Astrocyte (in vitro differentiated cells and primary cell): ENCODE results near the gene GRB2. TPM values are rescaled to one million over a fixed set of nuclear protein-coding genes. Genes with fewer than 3 reads are reported as not detected.

Experiments
- DNase-seq: peaks from one replicate; pipeline ENCODE4 v3.0.0-alpha.2; 2010; ENCODE audit warnings: low read depth
- FAIRE-seq: peaks from 2 replicates; lab custom pipeline; 2011; peaks lifted over from hg19 to GRCh38; lab: Jason Lieb, UNC
- H2AFZ ChIP-seq: 2 replicates; pipeline ENCODE4 v1.6.0; 2012; ENCODE audit warnings: low read depth, low read length, inconsistent platforms
- H3K27ac ChIP-seq: 2 replicates; pipeline ENCODE4 v1.5.1; 2011; ENCODE audit warnings: low read depth, low read length, inconsistent platforms
- H3K27me3 ChIP-seq: 2 replicates; pipeline ENCODE4 v1.6.0; 2011; ENCODE audit warnings: low read length, inconsistent platforms; ENCODE audit not compliant: insufficient read depth
- H3K36me3 ChIP-seq: 2 replicates; pipeline ENCODE4 v1.5.1; 2011; ENCODE audit warnings: low read length, inconsistent platforms; ENCODE audit not compliant: insufficient read depth
- H3K4me1 ChIP-seq: 2 replicates; pipeline ENCODE4 v1.5.1; 2011; ENCODE audit warnings: low read length, inconsistent platforms; ENCODE audit not compliant: insufficient read depth
- H3K4me2 ChIP-seq: 2 replicates; pipeline ENCODE4 v1.6.0; 2012; ENCODE audit warnings: low read length, inconsistent platforms
- H3K4me3 ChIP-seq: 2 replicates; pipeline ENCODE4 v1.5.1; 2011; ENCODE audit warnings: low read depth, mild to moderate bottlenecking, low read length, inconsistent platforms; ENCODE audit not compliant: insufficient read depth
- H3K79me2 ChIP-seq: 2 replicates; pipeline ENCODE4 v1.6.0; 2012; ENCODE audit warnings: mild to moderate bottlenecking, low read length, inconsistent platforms; ENCODE audit not compliant: insufficient read depth
- H3K9ac ChIP-seq: 2 replicates; pipeline ENCODE4 v1.6.0; 2012; ENCODE audit warnings: mild to moderate bottlenecking, low read length, inconsistent platforms
- H3K9me3 ChIP-seq: 2 replicates; pipeline ENCODE4 v1.5.1; 2012; ENCODE audit warnings: low read depth, mild to moderate bottlenecking, low read length, inconsistent platforms; ENCODE audit not compliant: insufficient read depth
- H4K20me1 ChIP-seq: 2 replicates; pipeline ENCODE4 v1.6.0; 2012; ENCODE audit warnings: low read length, inconsistent platforms; ENCODE audit not compliant: insufficient read depth
- H3K27ac Mint-ChIP-seq: one replicate; pipeline ENCODE4 v1.8.0; 2021; ENCODE audit warnings: mild to moderate bottlenecking, mixed read lengths; ENCODE audit not compliant: unreplicated experiment
- H3K27me3 Mint-ChIP-seq: one replicate; pipeline ENCODE4 v1.8.0; 2021; ENCODE audit warnings: low read depth, mixed read lengths; ENCODE audit not compliant: unreplicated experiment
- H3K36me3 Mint-ChIP-seq: one replicate; pipeline ENCODE4 v1.8.0; 2021; ENCODE audit warnings: low read depth, mixed read lengths; ENCODE audit not compliant: unreplicated experiment
- H3K4me1 Mint-ChIP-seq: one replicate; pipeline ENCODE4 v1.8.0; 2021; ENCODE audit warnings: low read depth, mixed read lengths; ENCODE audit not compliant: unreplicated experiment
- H3K4me3 Mint-ChIP-seq: one replicate; pipeline ENCODE4 v1.8.0; 2021; ENCODE audit warnings: mild to moderate bottlenecking, moderate library complexity, mixed read lengths; ENCODE audit not compliant: unreplicated experiment
- H3K9me3 Mint-ChIP-seq: one replicate; pipeline ENCODE4 v1.8.0; 2021; ENCODE audit warnings: mild to moderate bottlenecking, mixed read lengths; ENCODE audit not compliant: unreplicated experiment
- EZH2 ChIP-seq: IDR thresholded peaks from 2 replicates; pipeline ENCODE4 v1.6.1; 2012; ENCODE audit warnings: mild to moderate bottlenecking, low read length, inconsistent platforms; ENCODE audit not compliant: insufficient read depth
- total RNA-seq: library from RNA; stranded (reverse); gene quantifications from 2 replicates; pipeline ENCODE4 v1.2.1, GENCODE V29; 2021
- TF ChIP-seq, protein P1 (sequence below): IDR thresholded peaks from 2 replicates; pipeline ENCODE4 v1.5.1; 2011; ENCODE audit warnings: low read depth, mild to moderate bottlenecking, inconsistent platforms, low read length, moderate library complexity; ENCODE audit not compliant: insufficient read depth

Gene GRB2
- total RNA-seq, 1 donor from 2014 or later: 168 TPM

DNA sequence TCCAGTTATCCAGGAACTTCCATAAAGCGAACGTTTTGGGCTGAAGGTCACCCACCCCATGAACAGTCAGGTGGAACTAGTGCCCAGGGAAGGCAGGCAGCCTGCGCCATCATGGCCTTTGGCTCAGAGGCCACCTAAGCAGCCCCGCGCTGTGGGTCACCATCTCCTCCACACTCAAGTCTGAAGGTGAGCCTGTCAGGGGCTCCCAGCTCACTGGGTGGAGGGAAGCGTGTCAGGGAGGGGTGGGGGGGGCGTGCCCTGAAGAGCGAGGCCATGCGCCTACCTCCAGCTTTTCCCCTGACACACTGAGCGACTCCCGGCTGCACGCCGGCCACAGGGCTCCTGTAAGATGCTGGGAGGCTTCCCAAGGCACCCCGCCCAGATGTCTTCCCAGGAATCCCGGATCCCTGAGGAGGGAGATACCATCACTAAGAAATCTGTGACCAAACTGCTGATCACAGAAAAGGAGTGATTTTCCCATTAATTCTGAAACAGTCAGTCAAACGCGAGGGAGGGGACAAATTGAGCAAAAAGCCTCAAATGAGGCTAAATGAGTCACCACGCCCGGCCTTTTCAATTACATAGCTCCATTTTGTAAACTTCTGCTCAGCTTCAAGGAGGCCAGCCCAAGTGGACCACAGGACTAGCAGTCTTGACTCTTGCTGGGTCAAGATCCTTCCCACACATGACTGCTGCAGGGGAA is 89.8 kb downstream of the GRB2 start:
- Histone ChIP-seq H3K27ac (no peak overlapping the region), H3K9ac (no peak overlapping the region), H3K4me1 (peaks cover 22% of the 10 kb centered on the region), H3K27me3 (no peaks in the 10 kb centered on the region), H4K20me1 (peaks cover 31% of the 10 kb centered on the region), H2AFZ (no peak overlapping the region), H3K4me2 (peak overlapping the region; percentile 14), H3K79me2 (peaks cover 3% of the 10 kb centered on the region), H3K36me3 (peaks cover 16% of the 10 kb centered on the region), H3K4me3 (no peak overlapping the region), H3K9me3 (no peaks in the 10 kb centered on the region)
- no peak for FAIRE-seq
- Mint-ChIP-seq H3K4me1 (peaks cover 31% of the 10 kb centered on the region), H3K27ac (no peak overlapping the region), H3K27me3 (no peaks in the 10 kb centered on the region), H3K9me3 (no peaks in the 10 kb centered on the region), H3K4me3 (no peak overlapping the region), H3K36me3 (peaks cover 22% of the 10 kb centered on the region)
- DNase-seq: peak; percentile 59
- TF ChIP-seq, protein P1, sequence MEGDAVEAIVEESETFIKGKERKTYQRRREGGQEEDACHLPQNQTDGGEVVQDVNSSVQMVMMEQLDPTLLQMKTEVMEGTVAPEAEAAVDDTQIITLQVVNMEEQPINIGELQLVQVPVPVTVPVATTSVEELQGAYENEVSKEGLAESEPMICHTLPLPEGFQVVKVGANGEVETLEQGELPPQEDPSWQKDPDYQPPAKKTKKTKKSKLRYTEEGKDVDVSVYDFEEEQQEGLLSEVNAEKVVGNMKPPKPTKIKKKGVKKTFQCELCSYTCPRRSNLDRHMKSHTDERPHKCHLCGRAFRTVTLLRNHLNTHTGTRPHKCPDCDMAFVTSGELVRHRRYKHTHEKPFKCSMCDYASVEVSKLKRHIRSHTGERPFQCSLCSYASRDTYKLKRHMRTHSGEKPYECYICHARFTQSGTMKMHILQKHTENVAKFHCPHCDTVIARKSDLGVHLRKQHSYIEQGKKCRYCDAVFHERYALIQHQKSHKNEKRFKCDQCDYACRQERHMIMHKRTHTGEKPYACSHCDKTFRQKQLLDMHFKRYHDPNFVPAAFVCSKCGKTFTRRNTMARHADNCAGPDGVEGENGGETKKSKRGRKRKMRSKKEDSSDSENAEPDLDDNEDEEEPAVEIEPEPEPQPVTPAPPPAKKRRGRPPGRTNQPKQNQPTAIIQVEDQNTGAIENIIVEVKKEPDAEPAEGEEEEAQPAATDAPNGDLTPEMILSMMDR: no peak
- TF ChIP-seq EZH2: no peak

DNA sequence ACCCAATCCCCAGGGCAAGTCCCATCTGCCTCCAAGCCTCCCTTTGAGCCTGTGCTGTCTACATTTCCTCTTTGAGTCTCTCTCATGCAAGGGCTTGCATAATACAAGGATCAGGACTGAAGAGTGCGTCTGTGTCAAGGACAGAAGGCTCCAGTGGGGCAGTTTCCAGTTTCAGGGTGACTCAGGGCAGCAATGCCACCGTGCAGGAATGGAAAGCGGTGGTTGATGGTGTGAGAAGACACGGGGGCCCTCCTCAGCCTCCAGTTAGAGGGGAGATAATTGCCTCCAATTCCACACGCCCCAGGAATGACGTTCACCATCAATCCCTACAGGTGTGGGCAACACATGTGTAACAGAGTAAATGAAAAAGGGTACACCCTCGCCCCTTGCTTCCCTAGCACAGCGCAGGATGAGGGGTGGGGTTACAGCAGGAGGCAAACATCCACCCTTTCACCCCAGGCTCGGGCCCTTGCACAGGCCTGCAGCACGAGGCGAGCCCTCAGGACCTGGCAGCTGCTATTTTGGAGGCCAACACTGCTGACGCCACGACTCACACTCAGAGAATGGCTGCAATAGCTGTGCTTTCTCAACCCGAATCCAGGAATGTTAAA is 91.4 kb downstream of the GRB2 start:
- Histone ChIP-seq H2AFZ (no peak overlapping the region), H3K79me2 (peaks cover 3% of the 10 kb centered on the region), H3K27me3 (no peaks in the 10 kb centered on the region), H3K27ac (no peak overlapping the region), H3K4me2 (no peak overlapping the region), H3K4me3 (no peak overlapping the region), H3K36me3 (peaks cover 16% of the 10 kb centered on the region), H3K9ac (no peak overlapping the region), H3K4me1 (peaks cover 10% of the 10 kb centered on the region), H3K9me3 (no peaks in the 10 kb centered on the region), H4K20me1 (peaks cover 23% of the 10 kb centered on the region)
- H3K4me3 Mint-ChIP-seq: no peak overlapping the region
- H3K27me3 Mint-ChIP-seq: no peaks in the 10 kb centered on the region
- H3K36me3 Mint-ChIP-seq: peaks cover 18% of the 10 kb centered on the region
- DNase-seq (no peak), FAIRE-seq (no peak)
- peaks cover 20% of the 10 kb centered on the region for H3K4me1 Mint-ChIP-seq
- no peak overlapping the region for H3K27ac Mint-ChIP-seq
- no peaks in the 10 kb centered on the region for H3K9me3 Mint-ChIP-seq
- TF ChIP-seq, protein P1: no peak
- TF ChIP-seq EZH2: no peak
